ENCODE measurements around the gene ZFHX3. TPM values are rescaled to one million over a fixed set of nuclear protein-coding genes. Genes with fewer than 3 reads are reported as not detected.

The ZFHX3 gene
- polyA plus RNA-seq, 1 donor (not counting 4 experiments of a cell fraction or from before 2014, with no cell fraction given): 1.2 TPM

DNA sequence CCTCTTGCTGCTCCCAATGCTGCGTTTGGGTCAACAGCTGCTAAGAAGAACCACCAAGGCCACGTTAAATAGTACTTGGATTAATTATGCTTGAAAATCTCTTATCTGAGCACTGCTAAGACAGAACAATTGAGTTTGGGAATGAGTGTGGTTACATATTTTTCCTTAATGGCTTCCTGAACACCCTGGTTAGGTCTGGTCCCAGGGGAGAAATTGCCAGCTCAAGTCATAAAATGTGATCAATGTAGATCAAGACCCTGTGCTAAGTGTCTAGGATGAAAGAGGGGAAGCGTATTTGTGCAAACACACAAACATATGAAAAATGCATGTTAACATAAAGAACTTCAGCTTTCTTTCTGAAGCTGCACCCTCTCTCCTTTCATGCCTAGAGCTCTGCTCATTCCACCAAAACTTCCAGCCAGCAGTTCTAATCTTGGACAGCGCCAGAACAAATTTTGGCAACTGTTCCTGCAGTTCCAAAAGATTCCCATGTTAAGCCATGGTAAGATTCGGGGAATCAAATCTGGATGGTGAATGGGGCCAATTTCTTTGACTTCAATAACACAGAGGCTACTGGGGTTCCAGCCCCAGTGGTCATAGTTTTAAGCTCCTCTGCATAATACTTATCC, 72.0 kb downstream of the ZFHX3 start:
- H3K4me1 ChIP-seq (ENCODE audit: control insufficient read depth, extremely low read depth, insufficient read depth, low read length): no peaks in the 10 kb centered on the region
- no peaks in the 10 kb centered on the region for H3K36me3 ChIP-seq (ENCODE audit: control insufficient read depth in 2 of 2, extremely low read depth in 1 of 2, insufficient read depth in 2 of 2, low read length in 2 of 2)
- no peaks in the 10 kb centered on the region for H3K27me3 ChIP-seq (ENCODE audit: control insufficient read depth, extremely low read depth, insufficient read depth, low read length)
- no peaks in the 10 kb centered on the region for H4K20me1 ChIP-seq (ENCODE audit: control insufficient read depth, extremely low read depth, insufficient read depth, low read length)
- H3K4me3 ChIP-seq (ENCODE audit: control insufficient read depth in 2 of 3, extremely low read depth in 1 of 3, insufficient read depth in 2 of 3, low read depth in 1 of 3, low read length in 3 of 3): no peak overlapping the region
- DNase-seq (ENCODE audit: low read depth, low spot score) (no peak), FAIRE-seq (no peak)
- H3K9ac ChIP-seq (ENCODE audit: control insufficient read depth, extremely low read depth, insufficient read depth, low read length): no peak overlapping the region
- H3K79me2 ChIP-seq (ENCODE audit: control insufficient read depth, insufficient read depth, low read length): peaks cover 2% of the 10 kb centered on the region
- H3K9me3 ChIP-seq (ENCODE audit: control insufficient read depth, low read depth, low read length): no peaks in the 10 kb centered on the region
- no peak for TF ChIP-seq EZH2 (IDR thresholded peaks at IDR 0.05; ENCODE audit: low read length)
- TF ChIP-seq, protein P1, sequence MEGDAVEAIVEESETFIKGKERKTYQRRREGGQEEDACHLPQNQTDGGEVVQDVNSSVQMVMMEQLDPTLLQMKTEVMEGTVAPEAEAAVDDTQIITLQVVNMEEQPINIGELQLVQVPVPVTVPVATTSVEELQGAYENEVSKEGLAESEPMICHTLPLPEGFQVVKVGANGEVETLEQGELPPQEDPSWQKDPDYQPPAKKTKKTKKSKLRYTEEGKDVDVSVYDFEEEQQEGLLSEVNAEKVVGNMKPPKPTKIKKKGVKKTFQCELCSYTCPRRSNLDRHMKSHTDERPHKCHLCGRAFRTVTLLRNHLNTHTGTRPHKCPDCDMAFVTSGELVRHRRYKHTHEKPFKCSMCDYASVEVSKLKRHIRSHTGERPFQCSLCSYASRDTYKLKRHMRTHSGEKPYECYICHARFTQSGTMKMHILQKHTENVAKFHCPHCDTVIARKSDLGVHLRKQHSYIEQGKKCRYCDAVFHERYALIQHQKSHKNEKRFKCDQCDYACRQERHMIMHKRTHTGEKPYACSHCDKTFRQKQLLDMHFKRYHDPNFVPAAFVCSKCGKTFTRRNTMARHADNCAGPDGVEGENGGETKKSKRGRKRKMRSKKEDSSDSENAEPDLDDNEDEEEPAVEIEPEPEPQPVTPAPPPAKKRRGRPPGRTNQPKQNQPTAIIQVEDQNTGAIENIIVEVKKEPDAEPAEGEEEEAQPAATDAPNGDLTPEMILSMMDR (optimal IDR thresholded peaks at IDR 0.05 in 1 of 3, IDR thresholded peaks at IDR 0.05 in 1 of 3, conservative IDR thresholded peaks at IDR 0.05 in 1 of 3; ENCODE audit: extremely low read depth in 1 of 3, insufficient read depth in 2 of 3, low read length in 3 of 3): no peak
- H2AFZ ChIP-seq (ENCODE audit: control insufficient read depth, low read length): no peak overlapping the region
- peaks cover 3% of the 10 kb centered on the region for H3K9me1 ChIP-seq (ENCODE audit: control insufficient read depth, extremely low read depth, insufficient read depth, low read length)
- H3K4me2 ChIP-seq (ENCODE audit: control insufficient read depth, extremely low read depth, insufficient read depth, low read depth, low read length): no peak overlapping the region
- dilution Hi-C loops (cut with MboI; ENCODE audit: extremely low pct_ligation_motif_present, low sequenced_read_pairs): no loop called here
- no peak overlapping the region for H3K27ac ChIP-seq (ENCODE audit: control insufficient read depth, insufficient read depth, low read length)

DNA sequence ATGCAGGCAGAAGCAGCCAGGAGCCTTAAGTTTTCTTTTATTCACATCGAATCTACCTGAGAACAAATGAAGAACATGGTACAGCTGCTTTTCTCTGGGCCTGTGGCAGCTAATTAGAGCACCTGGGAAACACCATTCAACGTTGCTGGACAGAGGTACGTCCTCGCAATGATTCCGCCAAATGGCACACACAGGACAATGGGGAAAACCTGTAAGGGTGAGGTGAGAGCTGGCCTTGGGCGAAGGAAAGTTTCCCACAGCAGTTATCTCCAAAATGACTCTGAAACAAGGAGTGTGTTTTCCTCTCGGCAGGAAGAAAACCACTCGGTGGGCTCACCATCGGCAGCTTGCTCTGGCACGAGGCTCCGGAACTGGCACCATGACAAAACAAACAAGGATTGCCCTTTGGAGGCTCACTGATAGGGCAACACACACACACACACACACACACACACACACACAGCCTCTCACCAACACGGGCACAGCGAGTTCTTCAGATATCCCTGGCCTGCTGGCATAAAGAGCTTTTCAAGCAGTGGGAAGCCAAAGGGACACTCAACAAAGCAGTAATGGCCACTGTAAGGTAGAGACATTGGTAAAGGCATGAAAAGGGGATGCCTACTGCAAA, 73.7 kb downstream of the ZFHX3 start:
- H3K4me1 ChIP-seq (ENCODE audit: control insufficient read depth, extremely low read depth, insufficient read depth, low read length): no peaks in the 10 kb centered on the region
- TF ChIP-seq, protein P1 (optimal IDR thresholded peaks at IDR 0.05 in 1 of 3, IDR thresholded peaks at IDR 0.05 in 1 of 3, conservative IDR thresholded peaks at IDR 0.05 in 1 of 3; ENCODE audit: extremely low read depth in 1 of 3, insufficient read depth in 2 of 3, low read length in 3 of 3): no peak
- TF ChIP-seq EZH2 (IDR thresholded peaks at IDR 0.05; ENCODE audit: low read length): no peak
- no peak for FAIRE-seq
- H3K4me3 ChIP-seq (ENCODE audit: control insufficient read depth in 2 of 3, extremely low read depth in 1 of 3, insufficient read depth in 2 of 3, low read depth in 1 of 3, low read length in 3 of 3): no peak overlapping the region
- no peak overlapping the region for H3K9ac ChIP-seq (ENCODE audit: control insufficient read depth, extremely low read depth, insufficient read depth, low read length)
- H2AFZ ChIP-seq (ENCODE audit: control insufficient read depth, low read length): no peak overlapping the region
- H3K4me2 ChIP-seq (ENCODE audit: control insufficient read depth, extremely low read depth, insufficient read depth, low read depth, low read length): no peak overlapping the region
- H4K20me1 ChIP-seq (ENCODE audit: control insufficient read depth, extremely low read depth, insufficient read depth, low read length): no peaks in the 10 kb centered on the region
- no peak overlapping the region for H3K27ac ChIP-seq (ENCODE audit: control insufficient read depth, insufficient read depth, low read length)
- peaks cover 3% of the 10 kb centered on the region for H3K9me1 ChIP-seq (ENCODE audit: control insufficient read depth, extremely low read depth, insufficient read depth, low read length)
- H3K79me2 ChIP-seq (ENCODE audit: control insufficient read depth, insufficient read depth, low read length): no peaks in the 10 kb centered on the region
- no peaks in the 10 kb centered on the region for H3K27me3 ChIP-seq (ENCODE audit: control insufficient read depth, extremely low read depth, insufficient read depth, low read length)
- dilution Hi-C loops (cut with MboI; ENCODE audit: extremely low pct_ligation_motif_present, low sequenced_read_pairs): no loop called here
- no peaks in the 10 kb centered on the region for H3K9me3 ChIP-seq (ENCODE audit: control insufficient read depth, low read depth, low read length)
- no peaks in the 10 kb centered on the region for H3K36me3 ChIP-seq (ENCODE audit: control insufficient read depth in 2 of 2, extremely low read depth in 1 of 2, insufficient read depth in 2 of 2, low read length in 2 of 2)
- no peak for DNase-seq (ENCODE audit: low read depth, low spot score)
